HEK293T (cell line): Measurements from ENCODE around the gene C16orf74.

Source experiments
- BHLHE40 ChIP-seq: fragments of 450-650 bp; IDR thresholded peaks from 2 replicates; pipeline ENCODE4 v1.6.1; 2016; ENCODE audit warnings: mild to moderate bottlenecking, moderate library complexity, borderline replicate concordance
- FOXA1 ChIP-seq: fragments of 450-650 bp; IDR thresholded peaks from 2 replicates; pipeline ENCODE4 v1.6.1; 2016; ENCODE audit warnings: mild to moderate bottlenecking
- FOXK2 ChIP-seq: fragments of 450-650 bp; IDR thresholded peaks from 2 replicates; pipeline ENCODE4 v1.6.1; 2016; ENCODE audit warnings: mild to moderate bottlenecking
- FOXM1 ChIP-seq: fragments of 450-650 bp; IDR thresholded peaks from 2 replicates; pipeline ENCODE4 v1.6.1; 2017; ENCODE audit warnings: mild to moderate bottlenecking, borderline replicate concordance
- HDGF ChIP-seq: fragments of 450-650 bp; IDR thresholded peaks from 2 replicates; pipeline ENCODE4 v1.6.1; 2017; ENCODE audit warnings: antibody characterized with exemption, borderline replicate concordance
- L3MBTL2 ChIP-seq: fragments of 450-650 bp; conservative IDR thresholded peaks from 2 replicates; pipeline ENCODE4 v1.6.1; 2016; ENCODE audit warnings: mild to moderate bottlenecking
- LEF1 ChIP-seq: fragments of 450-650 bp; IDR thresholded peaks from 2 replicates; pipeline ENCODE4 v1.6.1; 2017; ENCODE audit warnings: mild to moderate bottlenecking, borderline replicate concordance
- NFRKB ChIP-seq: fragments of 450-650 bp; IDR thresholded peaks from 2 replicates; pipeline ENCODE4 v1.6.1; 2016; ENCODE audit warnings: mild to moderate bottlenecking, moderate library complexity
- SP1 ChIP-seq: fragments of 450-650 bp; IDR thresholded peaks from 2 replicates; pipeline ENCODE4 v1.6.1; 2017
- SUZ12 ChIP-seq: fragments of 450-650 bp; IDR thresholded peaks from 2 replicates; pipeline ENCODE4 v1.6.1; 2016; ENCODE audit warnings: mild to moderate bottlenecking
- TARDBP ChIP-seq: fragments of 450-650 bp; IDR thresholded peaks from 2 replicates; pipeline ENCODE4 v1.6.1; 2016
- ZNF384 ChIP-seq: fragments of 450-650 bp; IDR thresholded peaks from 2 replicates; pipeline ENCODE4 v1.6.1; 2016

DNA sequence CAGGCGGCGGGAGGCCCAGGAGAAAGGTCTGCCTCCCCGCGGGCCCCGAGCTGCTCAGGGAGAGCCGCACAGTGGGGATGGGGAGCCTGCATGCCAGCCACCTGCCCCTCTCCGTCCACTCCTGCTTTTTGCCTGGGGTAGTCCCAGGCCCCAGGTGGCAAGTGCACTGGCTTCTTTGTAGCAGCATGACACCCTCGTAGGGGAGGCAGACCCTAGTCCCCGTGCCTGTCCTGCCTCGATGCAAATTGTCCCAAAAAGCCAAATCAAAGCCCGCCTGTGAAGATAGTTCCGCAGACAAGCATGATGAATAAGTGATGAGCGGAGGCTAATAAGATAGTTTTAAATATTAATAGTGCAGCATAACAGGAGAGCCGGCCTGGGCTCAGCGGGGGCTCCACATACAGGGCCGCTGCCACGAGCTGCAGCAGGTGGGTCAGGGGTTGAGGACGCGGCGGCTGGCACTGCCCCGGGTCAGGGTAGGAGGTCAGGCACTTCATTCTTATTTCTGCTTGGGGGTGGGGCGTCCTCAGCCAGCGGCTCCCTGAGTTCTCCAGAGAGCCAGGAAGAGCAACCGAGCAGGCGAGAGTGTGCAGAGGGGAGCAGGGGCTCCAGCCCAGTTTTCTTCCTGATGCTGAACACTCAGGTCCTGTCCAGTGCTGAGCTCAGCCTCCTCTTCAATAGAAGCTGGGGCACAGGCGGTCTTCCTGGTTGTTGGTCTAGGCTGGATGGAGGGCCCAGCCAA is 89.0 kb downstream of the C16orf74 start:
- no peak for TF ChIP-seq FOXM1
- TF ChIP-seq SUZ12: no peak
- TF ChIP-seq SP1: no peak
- TF ChIP-seq LEF1: no peak
- TF ChIP-seq FOXA1: no peak
- TF ChIP-seq TARDBP: no peak
- TF ChIP-seq HDGF: no peak
- TF ChIP-seq ZNF384: no peak
- no peak for TF ChIP-seq BHLHE40
- TF ChIP-seq NFRKB: no peak
- TF ChIP-seq FOXK2: no peak
- no peak for TF ChIP-seq L3MBTL2
